B cell (primary cell): Measurements from ENCODE around the gene CLCN2. TPM values are rescaled to one million over a fixed set of nuclear protein-coding genes. Genes with fewer than 3 reads are reported as not detected.
A peak's percentile ranks its signal among the peaks of the same experiment; 100 is the strongest.

Experiments used
- ATAC-seq: fragments of 200-7000 bp; cut with Tn5 transposase; one replicate; pipeline ENCODE4 v1.10.0; 2021; ENCODE audit warnings: low read depth, mild to moderate bottlenecking, moderate number of reproducible peaks, moderate library complexity
- CTCF ChIA-PET: fragments of 350-600 bp; sonication (Branson Sonifier 250); formaldehyde crosslinking; loops from one replicate; lab custom pipeline; 2021; ENCODE audit warnings: antibody characterized with exemption, inconsistent platforms; lab: Charles Lee
- POLR2A ChIA-PET: fragments of 350-600 bp; sonication (Branson Sonifier 250); formaldehyde crosslinking; loops from one replicate; lab custom pipeline; 2021; ENCODE audit warnings: antibody characterized with exemption; lab: Charles Lee
- DNase-seq: peaks from one replicate; pipeline ENCODE4 v3.0.0; 2013
- H2AFZ ChIP-seq: 2 replicates; pipeline ENCODE4 v1.6.1; 2012; ENCODE audit warnings: mild to moderate bottlenecking, low read depth, low read length; ENCODE audit not compliant: insufficient read depth, poor library complexity, severe bottlenecking
- H3K27ac ChIP-seq, 2 donors: 1 replicate in 1 of 2; 2 replicates in 1 of 2; pipeline ENCODE4 v1.5.1; 2012 to 2013; ENCODE audit warnings: low read length in 2 of 2, mild to moderate bottlenecking in 2 of 2, moderate library complexity in 1 of 2
- H3K27me3 ChIP-seq, 4 experiments: fragments of 200-600 bp in 1 of 4; sonication (generic) in 1 of 4; replicated peaks in 1 of 4; 1 replicate in 2 of 4; 2 replicates in 2 of 4; pipeline versions ENCODE4 v1.6.1 to v1.7.0; 2013 to 2016; ENCODE audit warnings: low read length in 3 of 4, mild to moderate bottlenecking in 2 of 4, mixed read lengths in 1 of 4, moderate library complexity in 1 of 4; ENCODE audit not compliant: insufficient read depth in 4 of 4, control insufficient read depth in 3 of 4; ENCODE audit errors: control extremely low read depth in 1 of 4
- H3K36me3 ChIP-seq, 2 experiments: replicated peaks in 1 of 2; 1 replicate in 1 of 2; 2 replicates in 1 of 2; pipeline versions ENCODE4 v1.6.1 to v1.7.1; 2013; ENCODE audit warnings: low read length in 1 of 2; ENCODE audit not compliant: insufficient read depth in 2 of 2, control insufficient read depth in 1 of 2; ENCODE audit errors: control extremely low read depth in 1 of 2, extremely low read depth in 1 of 2
- H3K4me1 ChIP-seq, 2 donors: fragments of 200-600 bp in 1 of 2; sonication (generic) in 1 of 2; 1 replicate in 1 of 2; 2 replicates in 1 of 2; pipeline versions ENCODE4 v1.5.1 to v1.6.1; 2013 to 2017; ENCODE audit warnings: low read length in 2 of 2; ENCODE audit not compliant: control insufficient read depth in 2 of 2, insufficient read depth in 2 of 2
- H3K4me2 ChIP-seq: replicated peaks from 2 replicates; pipeline ENCODE3; 2012; ENCODE audit warnings: mild to moderate bottlenecking, low read depth, low read length; ENCODE audit not compliant: poor library complexity, severe bottlenecking
- H3K4me3 ChIP-seq, 5 experiments: fragments of 200-600 bp in 1 of 5; sonication (generic) in 1 of 5; 1 replicate in 3 of 5; 2 replicates in 2 of 5; pipeline versions ENCODE4 v1.5.1 to v1.7.0; 2011 to 2016; ENCODE audit warnings: low read length in 4 of 5, mild to moderate bottlenecking in 4 of 5, low read depth in 2 of 5, control low read depth in 1 of 5, moderate library complexity in 1 of 5; ENCODE audit not compliant: insufficient read depth in 1 of 5; ENCODE audit errors: control extremely low read depth in 1 of 5, extremely low read depth in 1 of 5
- H3K79me2 ChIP-seq: fragments of 200-600 bp; sonication (generic); one replicate; pipeline ENCODE4 v1.6.0; 2016; ENCODE audit warnings: low read length; ENCODE audit not compliant: control insufficient read depth, insufficient read depth
- H3K9ac ChIP-seq: fragments of 200-600 bp; sonication (generic); 2 replicates; pipeline ENCODE4 v1.6.1; 2017; ENCODE audit warnings: mild to moderate bottlenecking, low read length, moderate library complexity
- H3K9me3 ChIP-seq, 3 donors: one replicate each; pipeline versions ENCODE4 v1.6.1 to v1.7.1; 2013; ENCODE audit warnings: low read length in 2 of 3; ENCODE audit not compliant: control insufficient read depth in 2 of 3, insufficient read depth in 1 of 3; ENCODE audit errors: control extremely low read depth in 1 of 3
- H4K20me1 ChIP-seq: 2 replicates; pipeline ENCODE4 v1.6.0; 2012; ENCODE audit warnings: mild to moderate bottlenecking, low read length; ENCODE audit not compliant: insufficient read depth, control insufficient read depth, poor library complexity, severe bottlenecking
- H3K27ac Mint-ChIP-seq: one replicate; pipeline ENCODE4 v1.8.0; 2021; ENCODE audit warnings: mixed read lengths
- H3K27me3 Mint-ChIP-seq: one replicate; pipeline ENCODE4 v1.8.0; 2021; ENCODE audit warnings: mixed read lengths
- H3K4me1 Mint-ChIP-seq: one replicate; pipeline ENCODE4 v1.8.0; 2021; ENCODE audit warnings: mixed read lengths
- H3K4me3 Mint-ChIP-seq: one replicate; pipeline ENCODE4 v1.8.0; 2021; ENCODE audit warnings: mixed read lengths
- H3K9me3 Mint-ChIP-seq: one replicate; pipeline ENCODE4 v1.8.0; 2022; ENCODE audit warnings: mixed read lengths; ENCODE audit not compliant: insufficient read depth
- CTCF ChIP-seq: fragments of 200-600 bp; IDR thresholded peaks from one replicate; pipeline ENCODE4 v1.8.0; 2022; ENCODE audit warnings: antibody characterized with exemption, mild to moderate bottlenecking
- EZH2 ChIP-seq: IDR thresholded peaks from 2 replicates; pipeline ENCODE4 v1.6.1; 2012; ENCODE audit warnings: borderline replicate concordance, low read depth, mild to moderate bottlenecking, moderate library complexity, low read length; ENCODE audit not compliant: insufficient read depth, poor library complexity, severe bottlenecking
- WGBS: methylation state at CpG from one replicate; pipeline ENCODE4 v1.1.5; 2013; ENCODE audit warnings: missing lambda C conversion rate; ENCODE audit not compliant: insufficient coverage; 5-methylcytosine and 5-hydroxymethylcytosine counted together
- intact Hi-C: fragments of 100-400 bp; cut with micrococcal nuclease; formaldehyde crosslinking; loops from one replicate; pipeline ENCODE4 v1.10.0; 2022
- polyA plus RNA-seq: library from polyadenylated mRNA; depleted of rRNA; stranded (reverse); fragments of >200 nt; gene quantifications from 2 replicates; pipeline ENCODE4 v1.2.3, GENCODE V29; 2012
- total RNA-seq, 2 donors: library from RNA; stranded (reverse); fragments of 120-200 nt in 1 of 2; gene quantifications; 1 replicate in 1 of 2; 2 replicates in 1 of 2; pipeline versions ENCODE4 v1.2.3 to v1.2.4, GENCODE V29; 2013 to 2022

Gene CLCN2
- total and polyA plus RNA-seq, 2 donors (not counting 1 experiment from before 2014, with no cell fraction given): 6.1 to 8.1 TPM

GRCh38 chr3:184371570-184372018 is 10.2 kb upstream of the CLCN2 start:
- no peak overlapping the region for H3K4me3 Mint-ChIP-seq
- TF ChIP-seq EZH2 (no peak), CTCF (peak; percentile 72)
- H3K27ac Mint-ChIP-seq: no peak overlapping the region

GRCh38 chr3:184368586-184369183 is 7.3 kb upstream of the CLCN2 start:
- no peak overlapping the region for H3K27ac Mint-ChIP-seq

More at GRCh38 chr3:184371570-184372018, 10.2 kb upstream of the CLCN2 start:
- CTCF ChIA-PET: interaction anchor here (0.5 to 7.4 kb wide), 17 partner anchors 9 to 1665 kb away, joined by 3 to 107 read pairs (median 6); partner anchors contain the start of genes CHRD, CLCN2, EPHB3 and POLR2H
- H3K79me2 ChIP-seq: no peaks in the 10 kb centered on the region
- no peak overlapping the region for H2AFZ ChIP-seq
- WGBS: 0% methylated on average over 2 of the region's 5 CpGs
- no peak overlapping the region for H3K4me2 ChIP-seq
- ATAC-seq (peak; percentile 82), DNase-seq (peak; percentile 68)
- H3K27ac ChIP-seq: no peak overlapping the region
- H3K4me1 Mint-ChIP-seq: peaks cover 2% of the 10 kb centered on the region
- peaks cover 0 to 12% (median 0%) of the 10 kb centered on the region in 4 experiments for H3K27me3 ChIP-seq
- no peak overlapping the region for H3K9ac ChIP-seq
- no peaks in the 10 kb centered on the region for H3K4me1 ChIP-seq
- POLR2A ChIA-PET: no interaction called here
- no peaks in the 10 kb centered on the region for H3K9me3 Mint-ChIP-seq
- H3K4me3 ChIP-seq: no peak overlapping the region
- no peaks in the 10 kb centered on the region for H3K9me3 ChIP-seq
- no peaks in the 10 kb centered on the region for H4K20me1 ChIP-seq
- peaks cover 0 to 24% of the 10 kb centered on the region in 2 experiments for H3K36me3 ChIP-seq
- intact Hi-C loops: loop anchor here (1.0 kb wide), 1 partner anchor 142 kb away; no protein-coding TSS in a partner anchor
- peaks cover 15% of the 10 kb centered on the region for H3K27me3 Mint-ChIP-seq

More at GRCh38 chr3:184368586-184369183, 7.3 kb upstream of the CLCN2 start:
- H3K27me3 Mint-ChIP-seq: no peaks in the 10 kb centered on the region
- no peak for TF ChIP-seq CTCF
- no peak for TF ChIP-seq EZH2
- DNase-seq: no peak
- no peak overlapping the region for H3K27ac ChIP-seq
- no peaks in the 10 kb centered on the region for H3K9me3 Mint-ChIP-seq
- peaks cover 2 to 7% of the 10 kb centered on the region in 2 donors for H3K4me1 ChIP-seq
- H3K4me3 Mint-ChIP-seq: no peak overlapping the region
- ATAC-seq: no peak
- WGBS: 97% methylated on average over 2 of the region's 3 CpGs
- no peaks in the 10 kb centered on the region for H3K9me3 ChIP-seq
- no peak overlapping the region for H2AFZ ChIP-seq
- H3K27me3 ChIP-seq: no peaks in the 10 kb centered on the region
- H3K36me3 ChIP-seq: peaks cover 0 to 25% of the 10 kb centered on the region in 2 experiments
- H3K9ac ChIP-seq: no peak overlapping the region
- peaks cover 14% of the 10 kb centered on the region for H3K4me1 Mint-ChIP-seq
- POLR2A ChIA-PET: no interaction called here
- intact Hi-C loops: no loop called here
- no peaks in the 10 kb centered on the region for H4K20me1 ChIP-seq
- CTCF ChIA-PET: interaction anchor here (1.3 to 7.4 kb wide), 3 partner anchors 10 to 146 kb away, joined by 3 to 107 read pairs (median 3); partner anchors contain the start of gene THPO
- no peaks in the 10 kb centered on the region for H3K79me2 ChIP-seq
- H3K4me2 ChIP-seq: no peak overlapping the region
- no peak overlapping the region for H3K4me3 ChIP-seq
